Heart left ventricle (tissue), 16 donors: ENCODE measurements around the gene ADCY5. TPM values are rescaled to one million over a fixed set of nuclear protein-coding genes. Genes with fewer than 3 reads are reported as not detected.

Experiments
- ATAC-seq, 4 donors: fragments of 200-7000 bp; cut with Tn5 transposase; one replicate each; pipeline ENCODE4 v1.9.1; 2020 to 2022; ENCODE audit warnings: moderate library complexity in 4 of 4, mild to moderate bottlenecking in 3 of 4, moderate number of reproducible peaks in 1 of 4
- DNase-seq, 5 donors: peaks; one replicate each; pipeline ENCODE4 v3.0.0-alpha.2; 2020
- H3K27ac ChIP-seq, 12 donors: fragments of 200-600 bp; sonication (generic) in 4 of 12; one replicate each; pipeline versions ENCODE4 v1.5.0 to v1.8.0; 2016 to 2022; ENCODE audit warnings: mild to moderate bottlenecking in 2 of 12
- H3K27me3 ChIP-seq, 9 donors: fragments of 200-600 bp; sonication (generic) in 2 of 9; one replicate each; pipeline versions ENCODE4 v1.5.1 to v1.8.0; 2016 to 2022; ENCODE audit warnings: mild to moderate bottlenecking in 3 of 9
- H3K36me3 ChIP-seq, 9 donors: fragments of 200-600 bp; sonication (generic) in 2 of 9; one replicate each; pipeline versions ENCODE4 v1.5.0 to v1.8.0; 2018 to 2022; ENCODE audit warnings: mild to moderate bottlenecking in 2 of 9
- H3K4me1 ChIP-seq, 12 donors: fragments of 200-600 bp; sonication (generic) in 4 of 12; one replicate each; pipeline versions ENCODE4 v1.5.0 to v1.8.0; 2016 to 2022; ENCODE audit warnings: mild to moderate bottlenecking in 3 of 12
- H3K4me3 ChIP-seq, 12 donors: fragments of 200-600 bp; sonication (generic) in 4 of 12; one replicate each; pipeline versions ENCODE4 v1.5.0 to v1.8.0; 2017 to 2022; ENCODE audit warnings: mild to moderate bottlenecking in 9 of 12, moderate library complexity in 4 of 12
- H3K9me3 ChIP-seq, 12 donors: fragments of 200-600 bp; sonication (generic) in 4 of 12; one replicate each; pipeline versions ENCODE4 v1.5.0 to v1.8.0; 2016 to 2022; ENCODE audit warnings: mild to moderate bottlenecking in 1 of 12
- POLR2A ChIP-seq, 2 donors: fragments of 450-650 bp; IDR thresholded peaks; one replicate each; pipeline ENCODE4 v1.6.1; 2017; ENCODE audit warnings: antibody characterized with exemption in 2 of 2, mild to moderate bottlenecking in 2 of 2, moderate library complexity in 2 of 2
- WGBS, 4 donors: extraction: QIAGEN DNeasy Blood & Tissue Kit in 2 of 4; methylation state at CpG; one replicate each; pipeline versions ENCODE4 v1.1.5 to v1.1.7; 2013 to 2018; 5-methylcytosine and 5-hydroxymethylcytosine counted together
- intact Hi-C, 10 donors: fragments of 100-400 bp; cut with DNase I; formaldehyde crosslinking; loops; one replicate each; pipeline versions ENCODE4 v1.11.1 to v1.14.2; 2022
- polyA plus RNA-seq, 2 donors: library from polyadenylated mRNA; stranded (reverse); fragments of 200-250 nt; gene quantifications; one replicate each; pipeline ENCODE4 v1.2.3, GENCODE V29; 2013
- total RNA-seq, 9 donors: library from RNA; depleted of rRNA in 2 of 9; stranded (reverse); fragments of >200 nt in 2 of 9; fragmentation: NEBNext Ultra II Directional in 3 of 9; extraction: Animal tissue kit (Norgen Biotek cat#: 25700) in 3 of 9; gene quantifications; one replicate each; pipeline versions ENCODE4 v1.1.0 to v1.2.4, GENCODE V29; 2016 to 2023
- TF ChIP-seq, protein P1 (sequence below), 12 donors: fragments of 200-600 bp; sonication (generic) in 4 of 12; IDR thresholded peaks; one replicate each; pipeline versions ENCODE4 v1.5.0 to v1.8.0; 2018 to 2022; ENCODE audit warnings: antibody characterized with exemption in 12 of 12, mild to moderate bottlenecking in 5 of 12
- donor health status: ischemic (EF 13 %, LVEDD 7.1; RV severe dilation, severe dysfunction).
- donor health status: healthy with polysubstance abuse.
- donor health status: DM: no; HTN: yes; CAD: no.
- donor health status: DM: no; HTN: no; CAD: no.
- donor health status: ischemic (EF 25% LVEDD 6.9; RV normal size, moderate dysfunction).
- donor health status: ischemic (EF 25% LVEDD 5.7; RV mildly dilated, moderate dysfunction).
- donor health status: healthy.
- donor health status: DM: yes; HTN: yes; CAD: no.
- donor health status: ischemic (EF 35%, LVEDD 5.7; RV mildly dilated, moderate dysfunction).
- donor health status: nonischemic (EF 11% LVEDD 7.7; RV severe dilation, severe dysfunction).
- donor health status: DM: yes; HTN: yes; CAD: no.
- donor health status: PGD.
- donor health status: ischemic (EF 29% LVEDD 5.4; RV normal size, mild dysfunction).
- donor health status: nonischemic (EF 23%, LVEDD 6.1; RV moderate dilation, normal function).

Gene ADCY5
- total and polyA plus RNA-seq, 11 donors, result 78.5 to 276 (median 167) TPM

DNA sequence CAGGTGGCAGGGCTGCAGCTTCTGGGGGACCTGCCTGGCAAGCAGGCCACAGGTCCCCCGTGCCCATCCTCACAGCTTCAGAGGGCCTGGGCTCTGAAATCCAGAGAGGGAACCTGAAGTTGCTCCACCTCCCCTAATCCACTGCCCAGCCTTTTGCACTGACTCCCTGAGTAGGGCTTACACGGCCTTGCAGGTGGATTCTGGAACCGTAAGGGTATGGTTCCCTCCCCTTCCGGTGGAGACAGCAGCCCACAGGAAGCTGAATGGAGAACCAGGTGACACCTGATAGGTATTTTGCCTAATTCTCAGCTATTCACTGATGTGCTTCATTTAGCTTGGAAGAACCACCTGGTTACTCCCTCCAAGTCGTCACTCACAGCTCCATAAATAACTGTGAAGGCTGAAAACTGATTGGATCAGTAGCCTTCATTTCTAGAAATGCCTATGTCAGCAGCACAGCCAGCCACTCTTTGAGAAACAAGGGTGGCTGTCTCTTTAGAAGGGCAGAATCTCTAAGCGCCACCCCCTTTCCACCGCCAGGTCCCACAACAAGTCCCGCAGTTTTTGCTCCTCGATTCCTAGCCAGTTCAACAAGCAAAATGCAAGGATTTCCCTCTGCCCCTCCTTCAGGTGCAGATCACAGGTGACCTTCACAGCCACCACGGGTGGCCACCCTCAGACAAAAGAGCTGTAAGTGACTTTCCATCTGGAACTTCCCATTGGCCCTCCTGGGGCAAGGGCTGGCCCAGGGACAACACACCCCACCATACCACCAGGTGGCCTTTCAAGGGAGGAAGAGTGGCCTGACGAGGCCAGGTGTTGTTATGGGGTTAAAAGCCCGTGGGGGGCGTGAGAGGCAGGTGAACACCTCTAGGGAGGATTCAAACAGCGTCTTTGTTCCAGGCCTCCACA lies 134.3 kb downstream of the ADCY5 start:
- H3K9me3 ChIP-seq, result no peaks in the 10 kb centered on the region
- peaks cover 0 to 28% (median 5%) of the 10 kb centered on the region in 12 donors for H3K4me1 ChIP-seq
- peak in 1 of 5 donors; percentile 15 for DNase-seq
- intact Hi-C loops, result no loop called here
- 44 to 50% (median 48%) methylated on average over 12 to 14 of the region's 14 CpGs for WGBS, 4 donors
- TF ChIP-seq, protein P1, sequence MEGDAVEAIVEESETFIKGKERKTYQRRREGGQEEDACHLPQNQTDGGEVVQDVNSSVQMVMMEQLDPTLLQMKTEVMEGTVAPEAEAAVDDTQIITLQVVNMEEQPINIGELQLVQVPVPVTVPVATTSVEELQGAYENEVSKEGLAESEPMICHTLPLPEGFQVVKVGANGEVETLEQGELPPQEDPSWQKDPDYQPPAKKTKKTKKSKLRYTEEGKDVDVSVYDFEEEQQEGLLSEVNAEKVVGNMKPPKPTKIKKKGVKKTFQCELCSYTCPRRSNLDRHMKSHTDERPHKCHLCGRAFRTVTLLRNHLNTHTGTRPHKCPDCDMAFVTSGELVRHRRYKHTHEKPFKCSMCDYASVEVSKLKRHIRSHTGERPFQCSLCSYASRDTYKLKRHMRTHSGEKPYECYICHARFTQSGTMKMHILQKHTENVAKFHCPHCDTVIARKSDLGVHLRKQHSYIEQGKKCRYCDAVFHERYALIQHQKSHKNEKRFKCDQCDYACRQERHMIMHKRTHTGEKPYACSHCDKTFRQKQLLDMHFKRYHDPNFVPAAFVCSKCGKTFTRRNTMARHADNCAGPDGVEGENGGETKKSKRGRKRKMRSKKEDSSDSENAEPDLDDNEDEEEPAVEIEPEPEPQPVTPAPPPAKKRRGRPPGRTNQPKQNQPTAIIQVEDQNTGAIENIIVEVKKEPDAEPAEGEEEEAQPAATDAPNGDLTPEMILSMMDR (IDR thresholded peaks at IDR 0.05), result no peak
- TF ChIP-seq POLR2A (IDR thresholded peaks at IDR 0.05), result no peak
- no peak overlapping the region for H3K4me3 ChIP-seq
- peaks cover 0 to 91% (median 27%) of the 10 kb centered on the region in 9 donors for H3K36me3 ChIP-seq
- peak overlapping the region in 9 of 12 donors; percentile 15 to 71 (median 51) for H3K27ac ChIP-seq
- no peaks in the 10 kb centered on the region for H3K27me3 ChIP-seq
- peak; percentile 21 to 31 (median 24) for ATAC-seq

DNA sequence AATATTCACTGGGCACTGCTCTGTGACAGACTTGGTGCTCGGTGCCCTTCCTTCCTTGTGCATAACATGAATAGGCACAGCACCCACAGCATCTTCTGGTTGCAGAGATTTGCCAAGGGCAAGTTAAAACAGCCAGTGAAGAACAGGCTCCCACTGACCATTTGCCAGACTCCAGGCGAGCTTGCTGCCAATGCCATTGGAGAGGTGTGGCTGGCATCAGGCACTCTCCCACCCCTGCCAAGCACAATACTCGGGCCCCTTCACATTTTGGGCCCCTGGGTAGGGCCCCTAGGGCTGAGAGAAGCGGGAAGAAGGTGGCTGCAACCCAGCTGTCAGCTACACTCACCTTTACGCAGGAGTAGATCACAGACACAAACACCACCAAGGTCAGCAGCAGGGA lies 135.0 kb downstream of the ADCY5 start:
- TF ChIP-seq POLR2A (IDR thresholded peaks at IDR 0.05), result no peak
- TF ChIP-seq, protein P1 (IDR thresholded peaks at IDR 0.05), result no peak
- DNase-seq (peak in 3 of 5 donors; percentile 39 to 68 (median 43)), ATAC-seq (peak; percentile 57 to 81 (median 74))
- Histone ChIP-seq H3K4me3 (no peak overlapping the region), H3K9me3 (no peaks in the 10 kb centered on the region), H3K4me1 (peaks cover 0 to 25% (median 5%) of the 10 kb centered on the region in 12 donors), H3K36me3 (peaks cover 0 to 91% (median 24%) of the 10 kb centered on the region in 9 donors), H3K27ac (peak overlapping the region in 9 of 12 donors; percentile 15 to 71 (median 49)), H3K27me3 (no peaks in the 10 kb centered on the region)
- intact Hi-C loops, result no loop called here
- 13 to 46% (median 43%) methylated on average over 4 to 5 of the region's 5 CpGs for WGBS, 4 donors

DNA sequence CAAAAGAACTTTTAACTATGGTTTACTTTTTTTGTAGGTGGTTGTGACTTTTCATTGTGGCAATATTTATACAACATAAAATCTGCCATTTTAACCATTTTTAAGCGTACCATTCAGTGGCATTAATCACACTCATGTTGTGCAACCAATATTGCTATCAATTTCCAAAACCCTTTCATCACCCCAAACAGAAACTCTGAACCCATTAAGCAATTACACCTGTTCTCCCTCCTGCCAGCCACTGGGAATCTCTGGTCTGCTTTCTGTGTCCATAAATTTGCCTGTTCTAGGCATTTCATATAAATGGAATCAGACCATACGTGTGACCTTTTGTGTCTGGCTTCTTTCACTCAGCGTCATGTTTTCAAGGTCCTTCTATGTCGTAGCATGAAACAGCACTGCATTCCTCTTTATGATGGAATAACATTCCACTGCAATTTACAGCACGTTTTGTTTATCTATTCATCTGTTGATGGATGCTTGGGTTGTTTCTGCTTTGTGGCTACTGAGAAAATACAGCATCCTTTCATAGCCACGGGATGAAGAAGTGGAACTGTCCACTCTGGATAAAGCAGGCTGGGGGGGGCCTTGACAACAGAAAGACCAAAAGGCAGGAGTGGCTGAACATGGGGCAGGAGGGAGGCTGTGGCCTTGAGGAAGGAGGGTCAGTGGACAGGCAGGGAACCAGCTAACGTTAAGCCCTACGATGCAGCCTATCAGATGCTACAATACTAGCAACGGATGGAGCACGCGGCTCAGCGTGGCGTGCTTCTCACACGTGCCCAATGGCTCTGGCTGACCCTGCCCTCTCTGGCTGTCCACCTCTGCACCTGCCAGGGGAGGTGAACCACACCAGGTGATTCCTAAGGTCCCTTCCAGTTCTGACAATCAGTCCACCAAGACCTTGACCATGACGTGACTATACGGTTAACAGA lies 136.3 kb downstream of the ADCY5 start:
- Histone ChIP-seq H3K4me1 (peaks cover 0 to 25% (median 5%) of the 10 kb centered on the region in 12 donors), H3K4me3 (no peak overlapping the region), H3K36me3 (peaks cover 0 to 84% (median 14%) of the 10 kb centered on the region in 9 donors), H3K27me3 (no peaks in the 10 kb centered on the region), H3K27ac (peak overlapping the region in 2 of 12 donors; percentile 22 to 71), H3K9me3 (no peaks in the 10 kb centered on the region)
- intact Hi-C loops, result no loop called here
- DNase-seq (peak in 3 of 5 donors; percentile 13 to 21 (median 18)), ATAC-seq (no peak)
- no peak for TF ChIP-seq POLR2A (IDR thresholded peaks at IDR 0.05)
- TF ChIP-seq, protein P1 (IDR thresholded peaks at IDR 0.05), result no peak
- WGBS, 4 donors, result 64 to 70% (median 66%) methylated on average over 16 of the region's 16 CpGs
